Measurements from ENCODE around the gene LIMS2. TPM values are rescaled to one million over a fixed set of nuclear protein-coding genes. Genes with fewer than 3 reads are reported as not detected.

The LIMS2 gene
- polyA plus RNA-seq, 1 experiment: 46.1 TPM

- CTCF ChIA-PET: interaction anchor here (0.6 to 8.8 kb wide), 21 partner anchors 11 to 159 kb away, joined by 3 to 89 read pairs (median 4); partner anchors contain the start of genes IWS1 and LIMS2
- no peak overlapping the region for H3K4me3 ChIP-seq (ENCODE audit: low read depth, low read length)
- POLR2A ChIA-PET: no interaction called here
These were observed 25.1 kb downstream of the LIMS2 start for GRCh38 chr2:127650041-127650784.

DNA sequence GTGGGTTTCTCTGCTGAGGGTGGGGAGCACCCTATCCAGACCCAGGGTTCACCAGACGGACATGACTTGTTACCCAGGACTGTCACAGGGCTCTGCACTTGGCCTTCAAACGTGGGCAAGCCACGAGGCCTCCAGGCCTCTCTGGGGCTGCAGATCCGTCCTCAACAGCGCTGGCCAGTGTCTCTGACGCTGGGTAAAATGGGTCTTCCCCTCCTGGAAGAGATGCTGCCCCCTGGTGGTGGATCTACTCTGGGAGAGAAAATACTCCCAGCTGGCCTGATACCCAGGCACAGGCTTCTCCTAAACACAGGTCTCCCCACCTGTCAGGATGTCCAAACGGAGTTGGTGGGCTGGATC, 25.7 kb downstream of the LIMS2 start:
- POLR2A ChIA-PET: no interaction called here
- Histone ChIP-seq H3K27me3 (ENCODE audit: control insufficient read depth, insufficient read depth, low read length) (no peaks in the 10 kb centered on the region), H3K36me3 (ENCODE audit: control insufficient read depth, insufficient read depth, low read length) (peaks cover 11% of the 10 kb centered on the region), H3K4me3 (ENCODE audit: low read depth, low read length) (no peak overlapping the region)
- CTCF ChIA-PET: interaction anchor here (0.6 to 8.8 kb wide), 20 partner anchors 11 to 160 kb away, joined by 3 to 89 read pairs (median 4); partner anchors contain the start of genes IWS1 and LIMS2
- TF ChIP-seq, protein P1, sequence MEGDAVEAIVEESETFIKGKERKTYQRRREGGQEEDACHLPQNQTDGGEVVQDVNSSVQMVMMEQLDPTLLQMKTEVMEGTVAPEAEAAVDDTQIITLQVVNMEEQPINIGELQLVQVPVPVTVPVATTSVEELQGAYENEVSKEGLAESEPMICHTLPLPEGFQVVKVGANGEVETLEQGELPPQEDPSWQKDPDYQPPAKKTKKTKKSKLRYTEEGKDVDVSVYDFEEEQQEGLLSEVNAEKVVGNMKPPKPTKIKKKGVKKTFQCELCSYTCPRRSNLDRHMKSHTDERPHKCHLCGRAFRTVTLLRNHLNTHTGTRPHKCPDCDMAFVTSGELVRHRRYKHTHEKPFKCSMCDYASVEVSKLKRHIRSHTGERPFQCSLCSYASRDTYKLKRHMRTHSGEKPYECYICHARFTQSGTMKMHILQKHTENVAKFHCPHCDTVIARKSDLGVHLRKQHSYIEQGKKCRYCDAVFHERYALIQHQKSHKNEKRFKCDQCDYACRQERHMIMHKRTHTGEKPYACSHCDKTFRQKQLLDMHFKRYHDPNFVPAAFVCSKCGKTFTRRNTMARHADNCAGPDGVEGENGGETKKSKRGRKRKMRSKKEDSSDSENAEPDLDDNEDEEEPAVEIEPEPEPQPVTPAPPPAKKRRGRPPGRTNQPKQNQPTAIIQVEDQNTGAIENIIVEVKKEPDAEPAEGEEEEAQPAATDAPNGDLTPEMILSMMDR (IDR thresholded peaks at IDR 0.05; ENCODE audit: insufficient read depth, low read depth, low read length): peak; percentile 87
- DNase-seq (ENCODE audit: low read depth): no peak

More at GRCh38 chr2:127650041-127650784, 25.1 kb downstream of the LIMS2 start:
- Histone ChIP-seq H3K36me3 (ENCODE audit: control insufficient read depth, insufficient read depth, low read length) (peaks cover 13% of the 10 kb centered on the region), H3K27me3 (ENCODE audit: control insufficient read depth, insufficient read depth, low read length) (no peaks in the 10 kb centered on the region)
- no peak for DNase-seq (ENCODE audit: low read depth)
- TF ChIP-seq, protein P1 (IDR thresholded peaks at IDR 0.05; ENCODE audit: insufficient read depth, low read depth, low read length): no peak

GRCh38 chr2:127649100-127649611, 26.2 kb downstream of the LIMS2 start:
- Histone ChIP-seq H3K36me3 (ENCODE audit: control insufficient read depth, insufficient read depth, low read length) (peaks cover 9% of the 10 kb centered on the region), H3K27me3 (ENCODE audit: control insufficient read depth, insufficient read depth, low read length) (no peaks in the 10 kb centered on the region), H3K4me3 (ENCODE audit: low read depth, low read length) (no peak overlapping the region)
- POLR2A ChIA-PET: no interaction called here
- DNase-seq (ENCODE audit: low read depth): no peak
- TF ChIP-seq, protein P1 (IDR thresholded peaks at IDR 0.05; ENCODE audit: insufficient read depth, low read depth, low read length): no peak
- CTCF ChIA-PET: interaction anchor here (0.7 to 8.8 kb wide), 9 partner anchors 10 to 160 kb away, joined by 3 to 89 read pairs (median 11); partner anchors contain the start of genes IWS1 and LIMS2

DNA sequence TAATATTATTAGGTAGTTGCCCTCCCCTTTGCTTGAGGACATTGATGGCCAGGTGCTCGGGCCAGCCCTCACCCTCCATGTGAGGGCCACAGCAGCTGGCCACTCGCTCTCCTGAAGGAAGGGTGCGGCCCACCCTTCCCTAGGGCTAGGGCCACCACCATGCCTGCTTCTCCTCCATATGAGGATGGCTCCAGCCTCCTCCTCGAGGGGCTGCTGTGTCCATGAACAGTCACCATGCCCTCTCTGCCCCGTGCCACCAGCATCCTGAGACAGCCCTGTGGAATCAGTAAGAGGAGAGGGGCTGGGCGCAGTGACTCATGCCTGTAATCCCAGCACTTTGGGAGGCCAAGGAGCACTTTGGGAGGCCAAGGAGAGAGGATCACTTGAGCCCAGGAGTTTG, 27.0 kb downstream of the LIMS2 start:
- Histone ChIP-seq H3K36me3 (ENCODE audit: control insufficient read depth, insufficient read depth, low read length) (peaks cover 9% of the 10 kb centered on the region), H3K4me3 (ENCODE audit: low read depth, low read length) (no peak overlapping the region), H3K27me3 (ENCODE audit: control insufficient read depth, insufficient read depth, low read length) (no peaks in the 10 kb centered on the region)
- TF ChIP-seq, protein P1 (IDR thresholded peaks at IDR 0.05; ENCODE audit: insufficient read depth, low read depth, low read length): no peak
- ChIA-PET POLR2A (no interaction called here), CTCF (interaction anchor here (1.1 to 8.8 kb wide), 2 partner anchors 10 to 57 kb away, joined by 5 to 89 read pairs; no protein-coding TSS in a partner anchor)
- no peak for DNase-seq (ENCODE audit: low read depth)

Data from BJ (cell line).